Measurements from ENCODE around the gene CLCNKB. TPM values are rescaled to one million over a fixed set of nuclear protein-coding genes. Genes with fewer than 3 reads are reported as not detected.

CLCNKB gene
- total and polyA plus RNA-seq, 2 of the 4 experiments (the other 2 are of a cell fraction), result 0.09 TPM; not detected in 1

DNA sequence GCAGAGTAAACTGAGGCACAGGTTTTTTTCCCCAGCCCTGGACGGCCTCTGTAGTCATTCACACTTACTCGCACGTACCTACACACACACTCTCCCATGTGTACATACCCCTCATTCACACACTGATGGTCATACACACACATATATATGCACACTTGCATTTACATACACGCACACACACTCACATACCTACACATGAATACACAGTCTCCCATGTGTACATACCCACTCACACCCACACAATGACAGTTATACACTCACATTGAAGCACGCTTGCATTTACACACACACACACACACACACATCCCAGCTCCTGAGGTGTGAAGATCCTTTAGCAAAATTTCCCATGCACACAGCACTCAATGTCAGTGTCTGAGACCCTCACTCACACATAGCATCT is 30.6 kb downstream of the CLCNKB start:
- no peak overlapping the region for H3K4me2 ChIP-seq (ENCODE audit: low read depth, low read length)
- BruUV-seq (replicated peaks), result no TSS peak
- no peaks in the 10 kb centered on the region for H3K9me3 ChIP-seq (ENCODE audit: control insufficient read depth, insufficient read depth, low read length)
- WGBS, 2 experiments (ENCODE audit: extremely low coverage in 2 of 2, insufficient read length in 1 of 2), result 86% methylated on average over 5 of the region's 5 CpGs; no CpG with 5 or more reads in 1 of the 2 experiments
- H3K9me1 ChIP-seq (ENCODE audit: insufficient read depth, low read length), result peaks cover 10% of the 10 kb centered on the region; the same call in 1 of the 2 replicates
- peak overlapping the region; percentile 65 for H2AK5ac ChIP-seq (ENCODE audit: low read depth, low read length)
- peak overlapping the region; percentile 10; the same call in 1 of the 2 replicates for H2BK120ac ChIP-seq (ENCODE audit: low read depth, low read length)
- H3K79me1 ChIP-seq (ENCODE audit: low read depth in 1 of 2, low read length in 2 of 2), result peaks cover 0 to 6% of the 10 kb centered on the region in 2 experiments; a peak in 2 of 4 replicates
- H3K9ac ChIP-seq (ENCODE audit: low read depth, low read length), result no peak overlapping the region
- H3K4me3 ChIP-seq (ENCODE audit: insufficient read depth, low read depth, low read length), result no peak overlapping the region
- H3K23ac ChIP-seq (ENCODE audit: low read depth, low read length), result no peak overlapping the region
- ATAC-seq (ENCODE audit: low read depth) (no peak), DNase-seq (no peak)
- no peak overlapping the region for H3K18ac ChIP-seq (ENCODE audit: low read depth, low read length)
- no peaks in the 10 kb centered on the region for H3K36me3 ChIP-seq (ENCODE audit: control insufficient read depth, insufficient read depth, low read length)
- H4K8ac ChIP-seq (ENCODE audit: low read depth in 2 of 2, low read length in 2 of 2), result no peak overlapping the region
- H4K5ac ChIP-seq (ENCODE audit: low read depth, low read length), result no peak overlapping the region
- TF ChIP-seq RAD21 (IDR thresholded peaks at IDR 0.05; ENCODE audit: low read length) (no peak), SMC3 (IDR thresholded peaks at IDR 0.05; ENCODE audit: low read depth, low read length) (no peak), CHD1 (IDR thresholded peaks at IDR 0.05; ENCODE audit: low read depth, low read length) (no peak), RCOR1 (IDR thresholded peaks at IDR 0.05; ENCODE audit: insufficient replicate concordance, low read length) (no peak)
- TF ChIP-seq, protein P1, sequence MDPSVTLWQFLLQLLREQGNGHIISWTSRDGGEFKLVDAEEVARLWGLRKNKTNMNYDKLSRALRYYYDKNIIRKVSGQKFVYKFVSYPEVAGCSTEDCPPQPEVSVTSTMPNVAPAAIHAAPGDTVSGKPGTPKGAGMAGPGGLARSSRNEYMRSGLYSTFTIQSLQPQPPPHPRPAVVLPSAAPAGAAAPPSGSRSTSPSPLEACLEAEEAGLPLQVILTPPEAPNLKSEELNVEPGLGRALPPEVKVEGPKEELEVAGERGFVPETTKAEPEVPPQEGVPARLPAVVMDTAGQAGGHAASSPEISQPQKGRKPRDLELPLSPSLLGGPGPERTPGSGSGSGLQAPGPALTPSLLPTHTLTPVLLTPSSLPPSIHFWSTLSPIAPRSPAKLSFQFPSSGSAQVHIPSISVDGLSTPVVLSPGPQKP (IDR thresholded peaks at IDR 0.05; ENCODE audit: borderline replicate concordance, low read depth, low read length), result no peak
- H2AK9ac ChIP-seq (replicated peaks; ENCODE audit: low read depth, low read length, poor library complexity), result peak overlapping the region; percentile 17
- no peak overlapping the region for H2BK20ac ChIP-seq (ENCODE audit: low read depth, low read length)
- H3K27ac ChIP-seq (ENCODE audit: insufficient read depth, low read length), result no peak overlapping the region
- no peak overlapping the region for H3K56ac ChIP-seq (ENCODE audit: extremely low read depth, insufficient read depth, low read length)
- peak overlapping the region; percentile 94 for H2AFZ ChIP-seq (replicated peaks; ENCODE audit: low read length, poor library complexity)
- intact Hi-C loops (cut with micrococcal nuclease) (no loop called here), in situ Hi-C loops (cut with MboI; ENCODE audit: low sequenced_read_pairs) (no loop called here), dilution Hi-C loops (cut with HindIII; ENCODE audit: low sequenced_read_pairs, unreplicated experiment) (no loop called here)
- ChIA-PET CTCF (no interaction called here), POLR2A (ENCODE audit: unreplicated experiment) (no interaction called here)
- H3K4me1 ChIP-seq (ENCODE audit: control insufficient read depth, insufficient read depth, low read length), result peaks cover 14% of the 10 kb centered on the region
- H3K14ac ChIP-seq (replicated peaks; ENCODE audit: low read depth, low read length), result no peak overlapping the region
- no peaks in the 10 kb centered on the region for H4K20me1 ChIP-seq (ENCODE audit: insufficient read depth, low read length)
- no peak overlapping the region for H4K91ac ChIP-seq (ENCODE audit: insufficient read depth, low read depth, low read length)
- H2BK15ac ChIP-seq (ENCODE audit: low read depth, low read length), result peak overlapping the region; percentile 18; the same call in 1 of the 3 replicates
- H3K4ac ChIP-seq (ENCODE audit: low read depth, low read length), result peak overlapping the region; percentile 28; the same call in 1 of the 2 replicates
- H2BK5ac ChIP-seq (ENCODE audit: low read depth, low read length, poor library complexity, severe bottlenecking), result no peak overlapping the region
- H3K27me3 ChIP-seq (ENCODE audit: control insufficient read depth, insufficient read depth, low read length), result no peaks in the 10 kb centered on the region; the same call in 1 of the 2 replicates
